ENCODE data around the gene KIAA1549. TPM values are rescaled to one million over a fixed set of nuclear protein-coding genes. Genes with fewer than 3 reads are reported as not detected.

Gene KIAA1549
- total and polyA plus RNA-seq, 2 of the 4 experiments (the other 2 are of a cell fraction) = 1.3 to 3.3 TPM

- no peak overlapping the region for H2BK120ac ChIP-seq (ENCODE audit: low read depth, low read length)
- H3K9ac ChIP-seq (ENCODE audit: low read depth, low read length) = no peak overlapping the region
- H3K14ac ChIP-seq (replicated peaks; ENCODE audit: low read depth, low read length) = no peak overlapping the region
- H3K4me1 ChIP-seq (ENCODE audit: control insufficient read depth, insufficient read depth, low read length) = no peaks in the 10 kb centered on the region
- no peak overlapping the region for H3K4ac ChIP-seq (ENCODE audit: low read depth, low read length)
- in situ Hi-C loops (cut with MboI; ENCODE audit: low sequenced_read_pairs) = no loop called here
- POLR2A ChIA-PET (ENCODE audit: unreplicated experiment) = no interaction called here
- no peak overlapping the region for H2BK20ac ChIP-seq (ENCODE audit: low read depth, low read length)
- H3K56ac ChIP-seq (ENCODE audit: extremely low read depth, insufficient read depth, low read length) = no peak overlapping the region
- H4K20me1 ChIP-seq (ENCODE audit: insufficient read depth, low read length) = no peaks in the 10 kb centered on the region
- H3K36me3 ChIP-seq (ENCODE audit: control insufficient read depth, insufficient read depth, low read length) = peaks cover 16% of the 10 kb centered on the region
- no peak overlapping the region for H2BK15ac ChIP-seq (ENCODE audit: low read depth, low read length)
- H4K5ac ChIP-seq (ENCODE audit: low read depth, low read length) = no peak overlapping the region
- ATAC-seq (ENCODE audit: low read depth) (no peak), DNase-seq (no peak)
- 100% methylated on average over 1 of the region's 8 CpGs; no CpG with 5 or more reads in 1 of the 2 experiments for WGBS, 2 experiments (ENCODE audit: extremely low coverage in 2 of 2, insufficient read length in 1 of 2)
- TF ChIP-seq FOS (IDR thresholded peaks at IDR 0.05; ENCODE audit: low read depth, low read length) (no peak), SMC3 (IDR thresholded peaks at IDR 0.05; ENCODE audit: low read depth, low read length) (no peak), MAFK (IDR thresholded peaks at IDR 0.05; ENCODE audit: low read depth, low read length) (no peak), USF2 (IDR thresholded peaks at IDR 0.05; ENCODE audit: low read depth, low read length) (no peak), RCOR1 (IDR thresholded peaks at IDR 0.05; ENCODE audit: insufficient replicate concordance, low read length) (no peak), MXI1 (IDR thresholded peaks at IDR 0.05; ENCODE audit: borderline replicate concordance, low read depth, low read length) (no peak)
- no peak overlapping the region for H3K4me2 ChIP-seq (ENCODE audit: low read depth, low read length)
- CTCF ChIA-PET = interaction anchor here (1.0 kb wide), 1 partner anchor 21 kb away, joined by 7 read pairs; no protein-coding TSS in a partner anchor
- no peak overlapping the region for H2AFZ ChIP-seq (replicated peaks; ENCODE audit: low read length, poor library complexity)
- no peak overlapping the region for H3K18ac ChIP-seq (ENCODE audit: low read depth, low read length)
- H3K4me3 ChIP-seq (ENCODE audit: insufficient read depth, low read depth, low read length) = no peak overlapping the region
- H3K23ac ChIP-seq (ENCODE audit: low read depth, low read length) = no peak overlapping the region
- no peaks in the 10 kb centered on the region; the same call in 1 of the 2 replicates for H3K9me1 ChIP-seq (ENCODE audit: insufficient read depth, low read length)
- H2BK5ac ChIP-seq (ENCODE audit: low read depth, low read length, poor library complexity, severe bottlenecking) = no peak overlapping the region
- 0 out of 4 replicates have a peak, but pooled peaks cover 0 to 5% of the 10 kb centered on the region in 2 experiments for H3K79me1 ChIP-seq (ENCODE audit: low read depth in 1 of 2, low read length in 2 of 2)
- dilution Hi-C loops (cut with HindIII; ENCODE audit: low sequenced_read_pairs, unreplicated experiment) = no loop called here
- H4K91ac ChIP-seq (ENCODE audit: insufficient read depth, low read depth, low read length) = no peak overlapping the region
- peaks cover 2% of the 10 kb centered on the region; the same call in 1 of the 2 replicates for H3K9me3 ChIP-seq (ENCODE audit: control insufficient read depth, insufficient read depth, low read length)
- H3K27me3 ChIP-seq (ENCODE audit: control insufficient read depth, insufficient read depth, low read length) = no peaks in the 10 kb centered on the region
- no peak overlapping the region for H4K8ac ChIP-seq (ENCODE audit: low read depth in 2 of 2, low read length in 2 of 2)
- no peak overlapping the region for H2AK9ac ChIP-seq (replicated peaks; ENCODE audit: low read depth, low read length, poor library complexity)
- no peak overlapping the region for H2AK5ac ChIP-seq (ENCODE audit: low read depth, low read length)
- intact Hi-C loops (cut with micrococcal nuclease) = no loop called here
- no TSS peak for BruUV-seq (replicated peaks)
- H3K27ac ChIP-seq (ENCODE audit: insufficient read depth, low read length) = no peak overlapping the region
Observed at GRCh38 chr7:138907850-138908249, 73.3 kb downstream of the KIAA1549 start.
